Prostate gland (tissue), 2 donors: Measurements from ENCODE around the gene CLRN3. TPM values are rescaled to one million over a fixed set of nuclear protein-coding genes. Genes with fewer than 3 reads are reported as not detected.

Experiments used
- DNase-seq: peaks from one replicate; pipeline ENCODE4 v3.0.0-alpha.2; 2019; ENCODE audit warnings: low spot score
- H3K27ac ChIP-seq, 2 donors: fragments of 200-600 bp; sonication (generic); 2 replicates each; pipeline ENCODE4 v1.5.1; 2017 to 2019
- H3K27me3 ChIP-seq: fragments of 200-600 bp; sonication (generic); replicated peaks from 2 replicates; pipeline ENCODE4 v1.5.1; 2019; ENCODE audit not compliant: insufficient read depth
- H3K36me3 ChIP-seq, 2 donors: fragments of 200-600 bp; sonication (generic); 1 replicate in 1 of 2; 2 replicates in 1 of 2; pipeline versions ENCODE4 v1.5.1 to v1.8.1; 2017 to 2019
- H3K4me1 ChIP-seq: fragments of 200-600 bp; sonication (generic); replicated peaks from 2 replicates; pipeline ENCODE4 v1.5.1; 2019
- H3K4me3 ChIP-seq, 2 donors: fragments of 200-600 bp; sonication (generic); 2 replicates each; pipeline ENCODE4 v1.5.1; 2017 to 2019
- H3K9me3 ChIP-seq: fragments of 200-600 bp; sonication (generic); 2 replicates; pipeline ENCODE4 v1.5.1; 2017
- CTCF ChIP-seq, 4 experiments: fragments of 200-600 bp in 2 of 4; fragments of 450-650 bp in 2 of 4; sonication (generic) in 2 of 4; IDR thresholded peaks; 1 replicate in 3 of 4; 2 replicates in 1 of 4; pipeline ENCODE4 v1.5.1; 2016 to 2019; ENCODE audit warnings: antibody characterized with exemption in 4 of 4, mild to moderate bottlenecking in 2 of 4, moderate library complexity in 2 of 4
- POLR2A ChIP-seq: fragments of 450-650 bp; IDR thresholded peaks from one replicate; pipeline ENCODE4 v1.6.1; 2016; ENCODE audit warnings: antibody characterized with exemption, mild to moderate bottlenecking
- POLR2AphosphoS5 ChIP-seq: sonication (generic); formaldehyde crosslinking; IDR thresholded peaks from one replicate; pipeline ENCODE4 v1.6.1; 2017; ENCODE audit warnings: antibody characterized with exemption
- WGBS: methylation state at CpG from one replicate; pipeline ENCODE4 v1.1.5; 2018; 5-methylcytosine and 5-hydroxymethylcytosine counted together
- intact Hi-C: fragments of 100-400 bp; cut with DNase I; formaldehyde crosslinking; loops from one replicate; pipeline ENCODE4 v1.14.2; 2022
- total RNA-seq, 2 donors: library from RNA; depleted of rRNA; stranded (reverse); fragments of >200 nt; gene quantifications; one replicate each; pipeline ENCODE4 v1.1.0, GENCODE V29; 2016

Gene CLRN3
- total RNA-seq, 2 donors from 2014 or later, result not detected

- TF ChIP-seq POLR2A, result no peak
- TF ChIP-seq CTCF (IDR thresholded peaks at IDR 0.05), result no peak
- no peak for TF ChIP-seq POLR2AphosphoS5
- intact Hi-C loops, result no loop called here
- Histone ChIP-seq H3K4me1 (no peaks in the 10 kb centered on the region), H3K4me3 (no peak overlapping the region), H3K27me3 (no peaks in the 10 kb centered on the region), H3K36me3 (no peaks in the 10 kb centered on the region), H3K27ac (no peak overlapping the region), H3K9me3 (no peaks in the 10 kb centered on the region)
- 23% methylated on average over 4 of the region's 4 CpGs for WGBS
- DNase-seq, result no peak
Observed at GRCh38 chr10:127832501-127832900, 60.2 kb downstream of the CLRN3 start.

- Histone ChIP-seq H3K27me3 (peaks cover 3% of the 10 kb centered on the region), H3K4me3 (no peak overlapping the region), H3K36me3 (no peaks in the 10 kb centered on the region), H3K9me3 (no peaks in the 10 kb centered on the region), H3K4me1 (no peaks in the 10 kb centered on the region), H3K27ac (no peak overlapping the region)
- no peak for TF ChIP-seq CTCF (IDR thresholded peaks at IDR 0.05)
- TF ChIP-seq POLR2AphosphoS5, result no peak
- no peak for TF ChIP-seq POLR2A
- 76% methylated on average over 4 of the region's 4 CpGs for WGBS
- no peak for DNase-seq
- intact Hi-C loops, result no loop called here
Observed at GRCh38 chr10:127830414-127830813, 62.3 kb downstream of the CLRN3 start.

Other genes starting within 250 kb of the CLRN3 start
- gene FOXI2, start 155.8 kb downstream of the CLRN3 start, total RNA-seq, result under 1 TPM in 1 of 2 donors, not detected in 1; 0.17 TPM
- gene PTPRE, start 14.2 kb upstream of the CLRN3 start, total RNA-seq, result 10 to 100 TPM in 1 of 2 donors, 1 to 10 TPM in 1; 4.5 to 14.3 TPM
- 1 to 10 TPM; 2.0 to 2.9 TPM for gene MKI67, start 233.5 kb upstream of the CLRN3 start, total RNA-seq